Left ventricle myocardium inferior (tissue), 1 donor: ENCODE results near the gene NCAPG2. TPM values are rescaled to one million over a fixed set of nuclear protein-coding genes. Genes with fewer than 3 reads are reported as not detected.
A peak's percentile ranks its signal among the peaks of the same experiment; 100 is the strongest.

Source experiments
- DNase-seq: peaks from one replicate; pipeline ENCODE4 v3.0.0-alpha.2; 2020
- H3K27ac ChIP-seq: fragments of 200-600 bp; replicated peaks from 2 replicates; pipeline ENCODE4 v1.8.0; 2021
- H3K27me3 ChIP-seq: fragments of 200-600 bp; 2 replicates; pipeline ENCODE4 v1.8.0; 2021; ENCODE audit warnings: low read depth
- H3K36me3 ChIP-seq: fragments of 200-600 bp; 2 replicates; pipeline ENCODE4 v1.8.0; 2021
- H3K4me1 ChIP-seq: fragments of 200-600 bp; 2 replicates; pipeline ENCODE4 v1.8.0; 2021
- H3K4me3 ChIP-seq: fragments of 200-600 bp; 2 replicates; pipeline ENCODE4 v1.8.0; 2021; ENCODE audit warnings: mild to moderate bottlenecking, moderate library complexity
- H3K9me3 ChIP-seq: fragments of 200-600 bp; replicated peaks from 2 replicates; pipeline ENCODE4 v1.8.0; 2021
- CTCF ChIP-seq: fragments of 200-600 bp; IDR thresholded peaks from 2 replicates; pipeline ENCODE4 v1.8.0; 2021; ENCODE audit warnings: antibody characterized with exemption, mild to moderate bottlenecking, borderline replicate concordance
- intact Hi-C: fragments of 100-400 bp; cut with micrococcal nuclease; formaldehyde crosslinking; loops from one replicate; pipeline ENCODE4 v1.11.0; 2022
- total RNA-seq: library from RNA; stranded (reverse); fragmentation: NEBNext Ultra II Directional; extraction: Animal tissue kit (Norgen Biotek cat#: 25700); gene quantifications from one replicate; pipeline ENCODE4 v1.2.1, GENCODE V29; 2021
- donor health status: DM: no; HTN: yes; CAD: no; lungs with severe emphysema.

Gene NCAPG2
- total RNA-seq, 1 donor from 2014 or later, result 3.7 TPM

- Histone ChIP-seq H3K27ac (no peak overlapping the region), H3K4me3 (no peak overlapping the region), H3K4me1 (peaks cover 26% of the 10 kb centered on the region), H3K27me3 (peaks cover 35% of the 10 kb centered on the region), H3K9me3 (peaks cover 15% of the 10 kb centered on the region), H3K36me3 (no peaks in the 10 kb centered on the region)
- no peak for DNase-seq
- TF ChIP-seq CTCF, result no peak
- intact Hi-C loops, result no loop called here
Measured at GRCh38 chr7:158590181-158590530, 114.4 kb downstream of the NCAPG2 start.

- no peak for TF ChIP-seq CTCF
Measured at GRCh38 chr7:158589653-158590052, 115.0 kb downstream of the NCAPG2 start.

GRCh38 chr7:158588878-158589442, 115.6 kb downstream of the NCAPG2 start:
- Histone ChIP-seq H3K9me3 (peaks cover 15% of the 10 kb centered on the region), H3K27me3 (peaks cover 47% of the 10 kb centered on the region), H3K36me3 (no peaks in the 10 kb centered on the region), H3K27ac (no peak overlapping the region), H3K4me1 (peaks cover 26% of the 10 kb centered on the region), H3K4me3 (no peak overlapping the region)
- no peak for DNase-seq
- intact Hi-C loops, result no loop called here
- no peak for TF ChIP-seq CTCF

More at GRCh38 chr7:158589653-158590052, 115.0 kb downstream of the NCAPG2 start:
- intact Hi-C loops, result no loop called here
- peaks cover 15% of the 10 kb centered on the region for H3K9me3 ChIP-seq
- no peak overlapping the region for H3K4me3 ChIP-seq
- H3K27me3 ChIP-seq, result peaks cover 40% of the 10 kb centered on the region
- H3K36me3 ChIP-seq, result no peaks in the 10 kb centered on the region
- no peak overlapping the region for H3K27ac ChIP-seq
- peaks cover 26% of the 10 kb centered on the region for H3K4me1 ChIP-seq
- DNase-seq, result no peak

- intact Hi-C loops, result no loop called here
- H3K4me3 ChIP-seq, result peak overlapping the region; percentile 59
- peaks cover 53% of the 10 kb centered on the region for H3K27me3 ChIP-seq
- DNase-seq, result no peak
- no peak overlapping the region for H3K27ac ChIP-seq
- TF ChIP-seq CTCF, result no peak
- no peaks in the 10 kb centered on the region for H3K36me3 ChIP-seq
- peaks cover 26% of the 10 kb centered on the region for H3K4me1 ChIP-seq
- peaks cover 10% of the 10 kb centered on the region for H3K9me3 ChIP-seq
Measured at GRCh38 chr7:158588085-158588877, 116.3 kb downstream of the NCAPG2 start.

- TF ChIP-seq CTCF, result no peak
- intact Hi-C loops, result no loop called here
- Histone ChIP-seq H3K9me3 (peaks cover 1% of the 10 kb centered on the region), H3K36me3 (no peaks in the 10 kb centered on the region), H3K4me3 (peak within 1 kb of the TSS; percentile 59), H3K27me3 (peaks cover 62% of the 10 kb centered on the region), H3K4me1 (peaks cover 26% of the 10 kb centered on the region), H3K27ac (no peak within 1 kb of the TSS)
- DNase-seq, result peak; percentile 59
Measured at GRCh38 chr7:158587162-158588084, 117.2 kb downstream of the NCAPG2 start, which contains the start of gene PTPRN2. PTPRN2 (minus strand) TSS chr7:158587823.
